ENCODE results near the gene OTX1. TPM values are rescaled to one million over a fixed set of nuclear protein-coding genes. Genes with fewer than 3 reads are reported as not detected.

Gene OTX1
- total and polyA plus RNA-seq, 2 of the 8 experiments (the other 6 are each of a cell fraction or from before 2014, with no cell fraction given), result 0.24 to 3.3 TPM

DNA sequence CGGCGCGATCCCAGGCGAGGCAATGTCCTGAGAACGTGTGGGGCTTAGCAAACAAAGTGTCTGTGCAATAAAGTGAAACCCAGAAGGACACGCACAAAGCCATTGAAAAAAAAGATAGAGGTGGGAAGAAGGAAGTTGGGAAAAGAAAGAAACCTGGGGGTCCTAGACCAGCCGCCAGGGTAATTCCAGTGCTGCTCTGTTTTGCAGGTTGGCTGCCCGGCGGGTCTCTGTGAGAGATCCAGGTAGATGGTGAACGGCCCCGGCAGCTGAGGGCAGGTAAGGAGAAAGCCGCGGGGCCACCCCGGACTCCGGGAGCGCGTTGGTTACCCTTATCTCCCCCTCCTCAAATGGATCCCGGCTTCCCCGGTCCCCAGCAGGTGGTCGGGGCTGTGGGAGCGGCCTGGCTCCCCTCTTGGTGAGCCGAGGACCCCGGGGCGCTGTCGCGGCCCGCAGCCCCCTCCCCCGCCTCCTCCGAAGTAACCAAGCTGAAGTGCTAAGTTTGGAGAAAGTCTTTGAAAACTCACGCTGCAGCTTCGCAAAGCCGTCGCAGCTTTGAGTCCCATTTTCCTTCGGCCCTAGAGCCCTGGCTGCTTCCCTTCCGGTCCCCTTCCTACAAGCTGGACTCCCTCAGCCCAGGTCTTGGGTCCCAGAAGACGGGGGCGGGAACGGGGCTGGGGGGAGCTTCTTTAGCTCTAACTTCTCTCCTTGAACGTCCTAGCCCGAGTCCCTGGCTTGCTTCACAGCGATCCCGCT lies 588 bp downstream of the OTX1 start:
- no peak overlapping the region for H3K14ac ChIP-seq (ENCODE audit: insufficient read length)
- H4K8ac ChIP-seq (ENCODE audit: extremely low read depth, insufficient read depth, low read length), result no peak overlapping the region
- WGBS, 2 experiments (ENCODE audit: extremely low coverage in 1 of 2, insufficient coverage in 1 of 2, insufficient read length in 1 of 2, insufficient replicate concordance in 2 of 2, low coverage in 1 of 2, low lambda C conversion rate in 2 of 2, missing lambda C conversion rate in 1 of 2), result 1% methylated on average over 31 of the region's 42 CpGs; no CpG with 5 or more reads in 1 of the 2 experiments
- H4K91ac ChIP-seq (replicated peaks; ENCODE audit: insufficient read length, low read length), result no peak overlapping the region
- H3K56ac ChIP-seq (replicated peaks; ENCODE audit: insufficient read length, low read depth, low read length), result no peak overlapping the region
- no peak overlapping the region for H4K5ac ChIP-seq (ENCODE audit: insufficient read length, low read depth, low read length)
- no peak overlapping the region for H3K23ac ChIP-seq (ENCODE audit: insufficient read length)
- peak overlapping the region; percentile 53 to 80 (median 66) for H3K4me3 ChIP-seq (ENCODE audit: extremely low read depth in 1 of 4, insufficient read depth in 2 of 4, low read depth in 3 of 4, low read length in 4 of 4)
- H2BK12ac ChIP-seq (ENCODE audit: low read depth, low read length), result 0 out of 2 replicates have a peak overlapping the region, but pooled peaks have one; percentile 60
- no peaks in the 10 kb centered on the region for H3K79me2 ChIP-seq (ENCODE audit: control insufficient read depth in 1 of 2, insufficient read depth in 2 of 2, low read length in 2 of 2)
- H2BK15ac ChIP-seq (ENCODE audit: low read length), result no peak overlapping the region; the same call in 1 of the 2 replicates
- H3K36me3 ChIP-seq (ENCODE audit: control insufficient read depth in 2 of 4, insufficient read depth in 4 of 4, low read length in 3 of 4), result peaks cover 0 to 15% (median 0%) of the 10 kb centered on the region in 4 experiments; a peak in 2 of 8 replicates
- H3K9me3 ChIP-seq (ENCODE audit: insufficient read depth in 2 of 2, low read depth in 1 of 2, low read length in 1 of 2), result no peaks in the 10 kb centered on the region
- DNase-seq (ENCODE audit: low read depth in 1 of 2, low spot score in 2 of 2), result peak in 1 of 2 experiments; percentile 82
- H4K20me1 ChIP-seq (replicated peaks in 1 of 2; ENCODE audit: control insufficient read depth in 1 of 2, insufficient read depth in 2 of 2, low read length in 2 of 2), result peaks cover 10 to 13% of the 10 kb centered on the region in 2 experiments
- H3K4me1 ChIP-seq (replicated peaks in 1 of 4; ENCODE audit: control insufficient read depth in 3 of 4, insufficient read depth in 4 of 4, low read length in 3 of 4), result peaks cover 4 to 51% (median 36%) of the 10 kb centered on the region in 4 experiments
- ChIA-PET POLR2A (ENCODE audit: partially characterized antibody) (interaction anchor here (6.8 kb wide), 1 partner anchor 8 kb away, joined by 32 read pairs; no protein-coding TSS in a partner anchor), CTCF (ENCODE audit: partially characterized antibody) (interaction anchor here (1.0 to 6.5 kb wide), 3 partner anchors 7 to 594 kb away, joined by 3 to 50 read pairs (median 12); no protein-coding TSS in a partner anchor)
- no peak overlapping the region; the same call in 1 of the 2 replicates for H2BK20ac ChIP-seq (ENCODE audit: low read length)
- H3K18ac ChIP-seq (ENCODE audit: extremely low read depth, low read length), result peak overlapping the region; percentile 19
- peaks cover 40 to 96% (median 87%) of the 10 kb centered on the region in 4 experiments for H3K27me3 ChIP-seq (replicated peaks in 1 of 4; ENCODE audit: control insufficient read depth in 3 of 4, extremely low read depth in 1 of 4, insufficient read depth in 3 of 4, low read length in 3 of 4)
- H3K23me2 ChIP-seq (ENCODE audit: low read depth, low read length), result peaks cover 45% of the 10 kb centered on the region
- H2BK120ac ChIP-seq (replicated peaks; ENCODE audit: low read depth, low read length), result no peak overlapping the region
- no peak overlapping the region for H3K27ac ChIP-seq (ENCODE audit: low read depth, low read length)
- no peaks in the 10 kb centered on the region for H3K79me1 ChIP-seq (ENCODE audit: low read depth, low read length)
- peak overlapping the region; percentile 86 to 96 for H3K4me2 ChIP-seq (ENCODE audit: insufficient read depth in 1 of 2, low read depth in 2 of 2, low read length in 2 of 2)
- H3K9ac ChIP-seq (replicated peaks in 1 of 4; ENCODE audit: extremely low read depth in 1 of 4, low read depth in 3 of 4, low read length in 3 of 4), result no peak overlapping the region; a peak in 2 of 7 replicates
- no peak for FAIRE-seq
- H2BK5ac ChIP-seq (ENCODE audit: low read depth, low read length), result peak overlapping the region; percentile 52; the same call in 1 of the 2 replicates
- H2AK5ac ChIP-seq (ENCODE audit: low read depth, low read length), result no peak overlapping the region
- H2AFZ ChIP-seq (ENCODE audit: low read length), result peak overlapping the region; percentile 48; the same call in 1 of the 2 replicates
- no peak overlapping the region for H3K4ac ChIP-seq (replicated peaks; ENCODE audit: insufficient read length, low read depth, low read length)
- TF ChIP-seq SAP30 (IDR thresholded peaks at IDR 0.05; ENCODE audit: insufficient read depth, insufficient replicate concordance, low read length), result no peak
- TF ChIP-seq CBX8 (IDR thresholded peaks at IDR 0.05; ENCODE audit: borderline replicate concordance, low read depth, low read length), result 0 out of 2 replicates have a peak, but pooled peaks have one; percentile 27
- TF ChIP-seq KDM4A (IDR thresholded peaks at IDR 0.05; ENCODE audit: low read depth, low read length, severe bottlenecking), result peak; percentile 45
- no peak for TF ChIP-seq EGR1 (IDR thresholded peaks at IDR 0.05; ENCODE audit: borderline replicate concordance, low read depth, low read length)
- TF ChIP-seq ASH2L (IDR thresholded peaks at IDR 0.05; ENCODE audit: low read length), result peak; percentile 53
- TF ChIP-seq SUZ12 (IDR thresholded peaks at IDR 0.05; ENCODE audit: low read length), result peak; percentile 24; the same call in 1 of the 2 replicates

Measured in H1 (cell line).